ENCODE results near the gene MAP3K21.

The MAP3K21 gene

DNA sequence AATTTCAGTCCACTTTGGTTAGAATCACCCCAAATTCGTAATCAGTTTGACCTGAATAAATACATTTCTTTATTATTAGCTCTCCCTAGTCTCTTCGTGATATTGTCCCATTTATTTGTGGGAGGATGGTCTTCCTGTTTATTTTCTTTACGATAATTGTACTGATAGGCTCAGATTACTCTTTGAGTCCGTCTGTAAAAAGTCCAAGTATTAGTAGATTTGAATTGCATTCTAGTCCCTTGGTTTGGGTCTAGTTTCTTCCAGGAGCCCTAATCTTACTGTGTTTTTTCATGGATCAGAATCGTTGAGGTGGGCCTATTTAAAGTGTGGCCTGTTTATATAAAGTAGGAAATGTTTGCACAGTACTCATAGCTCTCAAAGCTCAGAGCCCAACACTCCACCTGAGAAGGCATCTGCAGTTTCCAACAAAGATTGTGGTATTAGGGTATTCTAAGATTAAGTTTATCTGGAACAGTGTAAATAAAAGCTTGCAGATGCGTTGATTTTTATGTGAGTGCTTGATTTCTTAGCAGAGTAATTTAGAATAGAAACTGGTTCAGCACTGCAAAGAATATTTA, 33.1 kb downstream of the MAP3K21 start:
- no peak for DNase-seq

DNA sequence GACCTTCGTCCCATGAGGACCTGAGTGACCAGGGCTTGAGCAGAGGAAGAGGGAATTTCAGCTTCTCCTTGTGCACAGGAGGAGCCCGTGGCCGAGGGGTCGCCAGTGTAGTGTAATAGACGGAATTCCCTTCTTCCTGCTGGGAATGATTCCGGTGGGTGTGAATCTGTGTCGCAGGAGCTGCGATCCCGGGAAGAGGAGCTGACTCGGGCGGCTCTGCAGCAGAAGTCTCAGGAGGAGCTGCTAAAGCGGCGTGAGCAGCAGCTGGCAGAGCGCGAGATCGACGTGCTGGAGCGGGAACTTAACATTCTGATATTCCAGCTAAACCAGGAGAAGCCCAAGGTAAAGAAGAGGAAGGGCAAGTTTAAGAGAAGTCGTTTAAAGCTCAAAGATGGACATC, 34.4 kb downstream of the MAP3K21 start:
- DNase-seq, result no peak

DNA sequence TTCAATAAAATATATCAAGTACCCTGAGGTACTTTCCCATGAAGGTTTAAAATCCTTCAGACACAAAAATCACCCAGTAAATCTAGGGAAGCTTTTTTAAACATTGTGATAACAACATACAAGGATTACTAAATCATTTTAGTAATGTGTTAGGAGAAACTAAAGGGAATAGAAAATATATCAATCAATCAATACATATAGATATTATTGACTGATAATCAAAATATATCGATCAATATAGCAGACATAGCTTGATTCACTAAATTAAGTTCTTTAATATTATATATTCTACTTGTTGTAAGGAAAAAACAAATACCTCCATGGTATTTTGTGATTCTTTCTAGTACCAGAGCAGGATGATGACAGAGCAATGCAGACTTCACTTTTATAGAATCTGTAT, 35.2 kb downstream of the MAP3K21 start:
- DNase-seq, result no peak

DNA sequence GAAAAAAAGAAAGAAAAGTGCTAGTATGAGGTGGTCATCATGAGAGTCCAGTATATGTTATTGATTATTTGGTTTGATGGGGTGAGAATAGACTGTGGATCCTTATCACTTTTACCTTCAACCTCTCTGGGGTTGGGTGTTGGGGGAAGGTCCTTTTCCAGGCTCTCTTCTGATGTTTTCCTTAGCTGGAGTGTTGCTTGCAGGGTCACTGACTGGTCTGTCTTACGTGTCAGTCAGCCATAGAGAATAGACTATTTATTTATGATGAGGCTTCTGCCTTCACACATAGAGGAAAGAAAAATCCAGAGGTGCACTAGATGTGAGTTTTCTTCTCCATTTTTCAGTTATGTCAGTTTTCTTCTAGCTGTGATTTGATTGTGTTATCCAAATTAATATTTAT, 36.5 kb downstream of the MAP3K21 start:
- no peak for DNase-seq

DNA sequence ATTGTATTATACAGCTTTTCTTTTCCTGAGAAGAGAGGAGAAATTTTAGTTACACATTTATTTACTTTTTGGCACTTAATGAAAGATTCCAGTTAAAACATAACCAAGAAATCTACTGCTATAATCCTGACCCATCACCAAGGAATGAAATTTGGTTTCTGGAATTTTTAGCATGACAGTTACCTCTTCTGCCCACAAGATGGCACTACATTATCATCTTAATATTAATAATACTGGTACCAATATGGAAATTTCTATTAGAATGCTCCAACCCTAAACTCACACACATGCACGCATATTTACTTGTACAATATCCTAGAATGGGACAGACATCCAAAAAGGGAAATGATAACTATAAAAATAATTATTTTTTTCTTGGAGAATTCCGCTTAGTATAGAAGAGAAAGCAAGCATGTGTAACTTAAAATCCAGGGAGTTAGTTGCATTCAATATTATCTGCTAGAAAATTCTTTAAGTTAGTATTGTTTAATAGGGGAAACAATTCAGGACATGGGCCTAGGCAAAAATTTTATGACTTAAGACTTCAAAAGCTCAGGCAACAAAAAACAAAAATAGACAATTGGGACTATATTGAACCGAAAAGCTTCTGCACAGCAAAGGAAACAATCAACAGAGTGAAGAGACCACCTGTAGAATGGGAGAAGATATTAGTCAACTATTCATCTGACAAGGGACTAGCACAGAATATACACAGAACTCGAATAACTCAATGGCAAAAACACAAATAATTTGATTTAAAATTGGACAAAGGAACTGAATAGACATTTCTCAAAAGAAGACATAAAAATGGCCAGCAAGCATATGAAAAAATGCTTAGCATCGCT, 37.4 kb downstream of the MAP3K21 start:
- peak; percentile 34 for DNase-seq

DNA sequence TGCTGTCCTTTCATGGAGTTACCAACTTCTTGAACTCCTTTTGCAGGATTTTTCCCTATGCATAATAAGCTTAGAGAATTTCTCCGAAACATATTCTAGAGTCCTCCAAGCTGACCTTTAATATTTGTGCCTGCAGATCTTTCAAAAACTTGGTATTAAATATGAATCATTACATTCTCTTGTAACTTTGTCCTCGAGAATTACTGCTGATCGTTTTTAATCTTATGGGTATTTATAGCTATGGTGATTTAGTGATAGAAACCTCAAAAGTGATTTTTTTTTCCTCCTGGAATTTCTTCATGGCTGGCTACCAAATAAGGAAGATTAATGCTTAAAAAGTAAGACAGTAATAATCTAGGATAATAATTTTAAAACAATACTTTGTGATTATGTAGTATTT, 39.1 kb downstream of the MAP3K21 start:
- no peak for DNase-seq

DNA sequence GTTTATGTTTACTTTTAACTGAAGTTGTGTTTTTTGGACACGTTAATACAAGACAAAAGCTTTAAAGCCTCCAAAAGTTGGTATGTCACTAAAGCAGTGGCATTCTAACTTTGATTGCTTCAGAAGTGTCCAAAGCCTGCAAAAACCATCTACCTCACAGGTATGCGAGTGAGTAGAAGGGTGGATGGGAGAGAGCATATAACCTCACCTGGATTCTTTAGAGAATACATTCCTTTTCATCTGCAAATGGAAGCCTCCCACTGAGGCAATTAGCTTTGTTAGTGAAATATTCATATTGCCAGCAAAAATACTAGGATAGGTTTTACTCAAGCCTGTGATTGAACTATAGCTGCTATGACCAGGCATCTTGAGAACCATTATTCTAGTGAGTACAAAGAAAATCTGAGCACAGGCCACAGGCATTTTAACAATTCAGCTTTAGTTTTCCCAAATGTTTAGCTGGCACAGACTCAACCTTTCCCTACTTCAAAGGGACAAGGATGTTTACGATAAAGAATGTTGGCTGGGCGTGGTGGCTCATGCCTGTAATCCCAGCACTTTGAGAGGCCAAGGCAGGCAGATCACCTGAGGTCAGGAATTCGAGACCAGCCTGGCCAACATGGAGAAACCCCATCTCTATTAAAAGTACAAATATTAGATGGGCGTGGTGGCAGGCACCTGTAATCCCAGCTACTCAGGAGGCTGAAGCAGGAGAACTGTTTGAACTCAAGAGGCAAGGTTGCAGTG, 39.7 kb downstream of the MAP3K21 start:
- DNase-seq, result peak; percentile 34

DNA sequence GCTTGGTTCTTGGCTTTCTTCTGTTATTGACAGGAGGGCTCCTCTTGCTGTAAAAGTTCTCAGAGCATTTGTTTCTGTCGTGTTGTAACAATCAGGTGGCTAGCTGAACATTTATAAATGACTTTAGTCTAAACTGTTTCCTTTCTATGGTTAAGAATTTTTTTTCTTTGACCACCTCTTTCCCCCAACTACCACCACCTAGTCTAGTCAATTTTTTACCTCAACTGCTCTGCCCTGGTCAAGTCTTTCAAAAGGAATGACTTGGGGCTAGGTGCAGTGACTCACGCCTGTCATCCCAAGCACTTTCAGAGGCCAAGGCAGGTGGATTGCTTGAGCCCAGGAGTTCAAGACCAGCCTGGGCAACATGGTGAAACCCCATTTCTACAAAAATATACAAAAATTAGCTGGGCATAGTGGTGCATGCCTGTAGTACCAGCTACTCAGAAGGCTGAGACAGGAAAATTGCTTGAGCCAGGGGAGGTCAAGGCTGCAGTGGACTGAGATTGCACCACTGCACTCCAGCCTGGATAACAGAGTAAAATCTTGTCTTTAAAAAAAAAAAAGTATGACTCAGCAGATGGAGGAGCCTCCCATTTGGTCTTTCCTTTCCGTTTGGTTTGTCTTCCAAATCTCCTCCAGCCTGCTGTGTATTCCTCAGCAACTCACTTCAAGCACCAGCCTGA, 40.7 kb downstream of the MAP3K21 start:
- no peak for DNase-seq

DNA sequence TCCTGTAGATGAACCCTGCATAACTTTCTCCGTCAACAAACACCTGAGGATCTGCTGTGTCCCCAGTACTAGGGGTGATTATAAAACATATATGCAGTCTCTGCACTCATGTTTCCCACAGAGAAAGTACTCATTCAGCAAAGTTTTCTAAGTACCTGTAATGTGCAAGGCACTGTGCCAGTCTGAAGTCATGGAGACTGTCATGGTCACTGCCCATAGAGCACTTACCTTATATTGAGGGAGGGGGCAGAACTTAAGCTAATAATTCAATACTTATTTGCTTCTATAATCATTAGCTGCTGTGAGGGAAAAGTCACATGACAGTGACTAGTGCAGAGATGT, 41.2 kb downstream of the MAP3K21 start:
- peak; percentile 71 for DNase-seq

DNA sequence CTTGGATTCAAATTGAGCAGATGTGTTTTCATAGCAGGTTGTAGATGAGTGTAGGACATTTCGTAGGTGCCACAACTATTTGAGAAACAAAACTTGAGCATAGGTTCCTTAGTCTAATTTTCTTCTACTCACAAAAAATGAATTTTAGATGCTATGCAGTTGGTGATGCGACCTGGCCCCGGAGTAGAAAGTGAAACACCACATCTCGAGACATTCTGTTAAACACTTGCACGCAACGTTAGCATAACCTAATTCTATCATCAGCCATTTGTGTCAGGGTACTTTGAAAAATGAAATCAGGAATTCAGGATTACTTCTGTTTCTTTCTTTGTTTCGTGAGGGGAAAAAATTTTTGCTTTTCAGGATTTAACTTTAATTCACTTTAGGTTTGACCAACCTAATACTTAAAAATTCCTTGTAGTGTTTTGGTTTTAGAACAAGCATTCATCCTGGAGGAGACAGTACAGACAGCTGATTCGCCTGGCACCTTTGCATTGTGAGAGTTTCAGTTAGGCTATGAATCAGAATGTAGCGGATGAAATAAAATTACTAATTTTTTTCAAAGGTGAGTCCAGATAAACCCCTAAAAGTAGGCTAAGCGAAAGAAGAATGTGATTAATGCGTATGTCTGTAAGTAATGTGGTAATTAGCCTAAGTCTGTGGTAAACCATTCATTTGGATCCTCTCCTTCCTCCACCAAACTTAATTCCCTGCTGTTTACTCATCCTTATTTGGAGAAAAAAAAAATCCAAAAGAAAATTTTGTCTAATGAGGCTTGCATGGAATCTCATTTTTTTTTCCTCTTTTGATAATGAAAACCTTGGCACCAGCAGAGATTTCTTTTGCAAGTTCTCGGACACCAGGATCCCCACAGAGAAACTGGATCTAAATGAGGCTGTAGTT, 44.9 kb downstream of the MAP3K21 start:
- DNase-seq, result no peak

DNA sequence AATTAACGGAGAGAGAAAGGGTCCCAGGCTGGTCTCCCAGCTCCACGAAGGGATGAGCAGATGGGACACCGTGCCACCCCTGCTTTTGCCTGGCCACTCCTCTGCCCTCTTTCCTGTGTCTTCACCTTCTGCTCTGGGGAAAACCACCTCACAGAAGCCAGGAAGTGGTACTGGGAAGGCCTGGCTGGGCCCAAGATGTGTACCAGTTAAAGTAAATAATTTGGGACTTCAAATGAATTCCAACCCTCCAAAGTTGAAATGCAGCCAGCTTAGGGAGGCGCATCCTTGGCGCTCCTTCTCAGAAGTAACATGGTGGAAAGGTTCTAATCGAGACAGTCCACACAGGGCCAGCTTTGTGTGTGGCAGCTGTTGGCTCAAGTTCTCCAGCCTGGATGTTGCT, 45.7 kb downstream of the MAP3K21 start:
- DNase-seq, result no peak

DNA sequence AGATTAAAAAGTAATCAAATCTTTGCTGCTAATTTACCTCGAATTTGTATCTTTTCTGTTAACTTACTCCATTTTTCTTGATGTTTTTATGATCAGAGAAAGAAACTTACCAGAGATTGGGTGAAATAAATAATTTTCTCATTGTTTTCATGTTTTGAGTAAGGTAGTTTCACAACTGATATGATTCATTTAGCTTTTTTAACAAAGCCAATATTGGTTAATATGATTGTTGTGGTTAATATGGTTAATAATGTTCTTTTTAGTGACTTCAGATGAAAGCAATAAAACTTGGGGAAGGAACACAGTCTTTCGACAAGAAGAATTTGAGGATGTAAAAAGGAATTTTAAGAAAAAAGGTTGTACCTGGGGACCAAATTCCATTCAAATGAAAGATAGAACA, 48.1 kb downstream of the MAP3K21 start:
- DNase-seq, result no peak

DNA sequence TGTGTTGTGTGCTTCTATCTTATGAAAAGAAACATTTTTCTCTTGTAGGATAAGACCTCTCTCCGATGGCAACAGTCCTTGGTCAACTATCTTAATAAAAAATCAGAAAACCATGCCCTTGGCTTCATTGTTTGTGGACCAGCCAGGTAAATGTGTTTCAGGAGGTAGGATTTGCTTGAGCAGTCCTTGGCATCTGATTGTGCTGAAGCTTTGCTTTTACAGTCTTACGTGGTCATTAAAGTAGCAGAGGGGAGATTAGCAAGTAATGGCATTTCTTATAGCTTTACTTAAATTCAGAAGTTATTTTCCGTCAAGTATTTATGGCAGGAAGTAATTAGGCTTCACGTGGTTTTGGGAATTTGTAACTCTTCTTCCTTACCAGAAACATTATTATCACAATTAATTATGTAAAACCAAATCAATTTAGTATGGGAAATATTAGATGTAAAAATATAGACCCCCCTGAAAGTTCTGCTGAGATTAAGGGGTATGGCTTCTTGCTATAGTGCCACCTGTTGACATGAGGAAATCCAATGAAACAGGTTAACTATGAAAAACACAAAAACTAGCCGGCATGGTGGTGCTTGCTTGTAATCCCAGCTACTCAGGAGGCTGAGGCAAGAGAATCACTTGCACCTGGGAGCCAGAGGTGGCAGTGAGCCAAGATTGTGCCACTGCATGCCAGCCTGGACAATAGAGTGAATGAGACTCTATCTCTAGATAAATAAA, 49.0 kb downstream of the MAP3K21 start:
- DNase-seq, result no peak

DNA sequence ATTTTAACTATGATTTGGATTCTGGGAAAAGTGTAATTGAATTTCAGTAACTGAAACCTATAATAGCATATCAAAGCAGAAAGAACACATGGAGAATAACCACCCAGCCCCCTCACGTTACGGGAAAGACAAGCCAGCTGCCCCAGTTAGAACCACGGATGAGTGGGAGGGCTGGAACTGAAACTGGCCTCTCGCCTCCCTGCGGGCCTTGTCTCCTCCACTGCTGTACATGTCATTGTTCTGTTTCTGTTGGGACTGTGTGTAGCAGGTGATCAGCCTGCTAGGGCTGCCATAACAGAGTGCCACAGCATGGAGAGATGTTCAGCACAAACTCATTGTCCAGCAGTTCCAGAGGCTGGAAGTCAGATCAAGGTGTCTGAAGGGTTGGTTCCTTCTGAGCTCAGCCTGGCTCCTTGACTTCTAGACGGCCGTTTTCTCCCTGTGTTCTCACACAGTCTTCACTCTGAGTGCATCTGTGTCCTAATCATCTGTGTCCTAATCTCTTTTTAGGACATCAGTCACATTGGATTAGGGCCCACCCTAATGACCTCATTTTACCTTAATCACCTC, 52.4 kb downstream of the MAP3K21 start:
- no peak for DNase-seq

DNA sequence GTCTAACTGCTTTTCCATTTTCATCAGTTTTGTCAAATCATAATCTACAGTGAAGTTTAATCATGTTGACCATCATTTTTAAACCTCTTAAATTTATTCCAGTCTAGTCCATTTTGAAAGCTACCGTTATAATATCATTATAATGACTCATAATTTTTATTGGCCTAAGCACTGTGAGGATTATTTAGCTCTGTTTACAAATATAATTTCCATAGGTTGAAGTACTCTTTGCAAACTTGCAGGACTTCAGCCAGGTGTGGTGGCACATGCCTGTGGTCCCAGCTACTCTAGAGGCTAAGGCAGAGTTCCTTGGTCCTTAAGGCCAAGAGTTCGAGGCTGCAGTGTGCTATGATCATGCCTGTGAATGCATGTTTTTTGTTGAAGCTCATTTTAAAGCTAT, 54.3 kb downstream of the MAP3K21 start:
- DNase-seq, result no peak

DNA sequence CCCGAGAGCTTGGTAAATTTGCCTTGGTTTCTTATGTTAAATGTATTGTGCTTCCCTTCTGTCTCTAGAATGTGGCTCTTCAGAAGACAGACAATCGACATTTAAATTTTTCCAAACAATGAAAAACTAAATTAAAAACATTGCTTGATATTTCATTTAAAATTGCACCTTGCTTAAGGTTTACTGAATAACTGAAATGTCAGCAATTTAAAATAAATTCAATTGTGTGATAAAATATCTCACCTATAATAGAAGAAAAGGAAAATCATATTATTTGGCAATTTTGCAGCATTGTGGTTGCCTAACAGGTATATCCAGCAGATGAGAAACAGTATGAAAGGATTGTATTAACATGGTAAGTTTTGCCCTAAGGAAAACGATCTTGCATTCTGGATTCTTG, 56.5 kb downstream of the MAP3K21 start:
- no peak for DNase-seq

DNA sequence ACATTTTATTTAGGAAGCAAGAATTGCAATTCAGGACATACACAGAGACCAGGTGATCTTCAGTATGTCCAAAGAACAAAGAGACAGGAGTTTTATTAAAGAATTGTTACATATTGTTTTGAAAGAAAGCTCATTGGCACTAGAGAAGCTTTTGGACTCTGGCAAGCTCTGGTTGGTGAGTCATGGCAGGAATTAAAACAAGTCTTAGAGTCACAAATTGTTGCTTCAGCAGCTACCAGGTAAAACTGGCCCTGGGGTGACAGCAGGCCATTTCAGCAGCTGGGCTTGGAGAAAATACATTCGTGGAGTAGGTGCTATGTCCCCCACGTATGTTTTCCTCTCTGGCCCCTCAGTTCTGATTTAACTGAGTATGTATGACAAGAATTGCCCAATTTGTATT, 58.8 kb downstream of the MAP3K21 start:
- DNase-seq, result no peak

DNA sequence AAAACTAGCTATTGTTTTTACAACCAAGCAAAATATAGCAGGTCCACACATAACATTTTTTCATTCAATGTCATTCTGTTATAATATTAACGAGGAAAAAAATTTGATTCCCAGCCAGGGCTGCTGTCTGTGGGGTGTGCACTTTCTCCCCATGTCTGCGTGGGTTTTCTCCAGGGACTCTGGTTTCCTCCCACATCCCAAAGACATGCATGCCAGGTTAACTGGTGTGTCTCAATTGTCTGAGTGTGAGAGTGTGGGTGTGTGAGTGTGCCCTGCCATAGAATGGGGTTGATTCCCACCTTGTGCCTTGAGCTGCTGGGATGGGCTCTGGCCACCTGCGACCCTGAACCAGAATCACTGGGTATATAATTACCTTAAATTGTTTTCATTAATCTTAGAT, 60.1 kb downstream of the MAP3K21 start:
- no peak for DNase-seq

DNA sequence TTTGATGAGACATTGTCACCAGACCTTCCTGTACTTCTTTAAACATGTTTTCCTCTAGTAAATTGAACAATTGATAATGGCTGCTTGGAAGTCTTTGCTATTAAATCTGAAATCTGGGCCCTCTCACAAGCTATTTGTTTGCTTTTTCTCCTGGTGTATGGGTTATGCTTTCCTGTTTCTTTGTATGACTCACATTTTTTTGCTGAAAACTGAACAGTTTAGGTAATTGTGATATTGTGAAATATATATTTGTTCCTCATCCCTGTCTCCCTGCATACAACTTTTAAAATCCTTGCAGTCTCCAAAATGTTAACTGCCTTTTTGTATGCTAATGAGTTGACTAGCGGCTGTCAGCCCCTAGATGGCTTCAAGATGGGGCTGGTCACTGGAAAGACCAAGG, 61.6 kb downstream of the MAP3K21 start:
- no peak for DNase-seq

DNA sequence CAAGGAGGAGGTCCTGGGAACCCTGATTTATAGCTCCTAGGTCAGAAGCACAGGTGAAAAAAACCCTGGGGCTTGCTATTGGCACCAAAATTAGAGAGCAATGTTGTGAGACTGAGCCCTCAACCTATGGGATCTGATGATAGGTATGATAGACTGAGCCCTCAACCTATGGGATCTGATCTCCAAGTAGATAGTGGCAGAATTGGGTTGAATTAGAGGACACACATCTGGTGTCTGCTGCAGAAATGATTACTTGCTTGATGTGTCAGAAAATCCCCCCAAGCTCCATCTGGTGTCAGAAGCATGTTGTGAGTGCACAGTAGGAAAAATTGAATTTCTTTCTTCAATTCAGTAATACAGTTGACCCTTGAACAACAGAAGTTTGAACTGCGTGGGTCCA, 62.4 kb downstream of the MAP3K21 start:
- no peak for DNase-seq
